SU-DHL-6 (cell line): Measurements from ENCODE around the gene GPHN.

Source experiments
- H2AFZ ChIP-seq: fragments of 200-600 bp; sonication (generic); 2 replicates; pipeline ENCODE4 v1.6.1; 2014; ENCODE audit warnings: low read depth, mild to moderate bottlenecking, moderate library complexity, mixed read lengths, antibody characterized with exemption, low read length; ENCODE audit not compliant: severe bottlenecking
- H3F3A ChIP-seq: fragments of 200-600 bp; shearing (Covaris generic); 2 replicates; pipeline ENCODE4 v1.6.0; 2016; ENCODE audit warnings: antibody characterized with exemption, mild to moderate bottlenecking; ENCODE audit not compliant: insufficient read depth
- H3K27ac ChIP-seq: fragments of 200-600 bp; sonication (generic); 2 replicates; pipeline ENCODE4 v1.5.1; 2016; ENCODE audit warnings: low read depth, mild to moderate bottlenecking, low read length, moderate library complexity, mixed read lengths
- H3K27me3 ChIP-seq: fragments of 200-600 bp; sonication (generic), shearing (Covaris generic); 2 replicates; pipeline ENCODE4 v1.6.0; 2014; ENCODE audit warnings: mild to moderate bottlenecking, low read length
- H3K36me3 ChIP-seq: fragments of 200-600 bp; sonication (generic); 2 replicates; pipeline ENCODE4 v1.6.1; 2014; ENCODE audit warnings: mild to moderate bottlenecking, low read length, mixed read lengths
- H3K4me2 ChIP-seq: fragments of 300-600, 200-600 bp; shearing (Covaris generic), sonication (generic); 2 replicates; pipeline ENCODE4 v1.6.0; 2014; ENCODE audit warnings: low read length, low read depth, mild to moderate bottlenecking; ENCODE audit not compliant: poor library complexity, severe bottlenecking
- H3K4me3 ChIP-seq: fragments of 200-600 bp; sonication (generic); 2 replicates; pipeline ENCODE4 v1.5.1; 2014; ENCODE audit warnings: antibody characterized with exemption, low read length, mild to moderate bottlenecking, mixed read lengths; ENCODE audit not compliant: insufficient read depth, poor library complexity, severe bottlenecking
- H3K79me2 ChIP-seq: fragments of 200-600 bp; sonication (generic); 2 replicates; pipeline ENCODE4 v1.6.1; 2014; ENCODE audit warnings: mild to moderate bottlenecking, low read length, moderate library complexity; ENCODE audit not compliant: insufficient read depth
- H3K9ac ChIP-seq: fragments of 200-600 bp; sonication (generic); 2 replicates; pipeline ENCODE4 v1.7.0; 2014; ENCODE audit warnings: mild to moderate bottlenecking, low read length
- H3K9me2 ChIP-seq: fragments of 200-600 bp; sonication (generic); replicated peaks from 2 replicates; pipeline ENCODE4 v1.6.1; 2014; ENCODE audit warnings: low read length; ENCODE audit not compliant: insufficient read depth
- H3K9me3 ChIP-seq: fragments of 200-600 bp; sonication (generic); 2 replicates; pipeline ENCODE4 v1.6.1; 2014; ENCODE audit warnings: low read length, mixed read lengths; ENCODE audit not compliant: insufficient read depth
- H4K20me1 ChIP-seq: fragments of 200-600 bp; sonication (generic); 2 replicates; pipeline ENCODE4 v1.6.1; 2014; ENCODE audit warnings: low read depth, mild to moderate bottlenecking, antibody characterized with exemption, low read length, moderate library complexity, mixed read lengths
- CTCF ChIP-seq: fragments of 200-600 bp; sonication (generic); IDR thresholded peaks from one replicate; pipeline ENCODE4 v1.5.1; 2017; ENCODE audit warnings: antibody characterized with exemption, mild to moderate bottlenecking, low read length, moderate library complexity; ENCODE audit not compliant: insufficient read depth, poor library complexity, severe bottlenecking
- EZH2phosphoT487 ChIP-seq: fragments of 200-600 bp; sonication (generic), shearing (Covaris generic); conservative IDR thresholded peaks from 2 replicates; pipeline ENCODE4 v1.6.1; 2018; ENCODE audit warnings: mild to moderate bottlenecking, antibody characterized with exemption, low read length, moderate library complexity, mixed read lengths

Gene GPHN

GRCh38 chr14:66696326-66696725 is 188.4 kb downstream of the GPHN start:
- no peaks in the 10 kb centered on the region for H3K79me2 ChIP-seq
- no peak overlapping the region for H3K4me3 ChIP-seq
- no peaks in the 10 kb centered on the region for H3K36me3 ChIP-seq
- H3F3A ChIP-seq: no peaks in the 10 kb centered on the region
- no peaks in the 10 kb centered on the region for H3K27me3 ChIP-seq
- H3K9me3 ChIP-seq: no peaks in the 10 kb centered on the region
- no peaks in the 10 kb centered on the region for H4K20me1 ChIP-seq
- H2AFZ ChIP-seq: no peak overlapping the region
- no peaks in the 10 kb centered on the region for H3K9me2 ChIP-seq
- no peak overlapping the region for H3K27ac ChIP-seq
- no peak overlapping the region for H3K4me2 ChIP-seq
- no peak overlapping the region for H3K9ac ChIP-seq
- TF ChIP-seq EZH2phosphoT487: no peak

GRCh38 chr14:66698503-66698902 is 190.6 kb downstream of the GPHN start:
- Histone ChIP-seq H4K20me1 (no peaks in the 10 kb centered on the region), H3K27me3 (no peaks in the 10 kb centered on the region), H3K9ac (no peak overlapping the region), H3F3A (no peaks in the 10 kb centered on the region), H3K4me3 (no peak overlapping the region), H2AFZ (no peak overlapping the region), H3K9me2 (no peaks in the 10 kb centered on the region), H3K9me3 (no peaks in the 10 kb centered on the region), H3K27ac (no peak overlapping the region), H3K79me2 (no peaks in the 10 kb centered on the region), H3K36me3 (no peaks in the 10 kb centered on the region), H3K4me2 (no peak overlapping the region)
- TF ChIP-seq EZH2phosphoT487: no peak
- no peak for TF ChIP-seq CTCF

- H3K36me3 ChIP-seq: no peaks in the 10 kb centered on the region
- H3K27me3 ChIP-seq: no peaks in the 10 kb centered on the region
- H3K9me3 ChIP-seq: no peaks in the 10 kb centered on the region
- H4K20me1 ChIP-seq: no peaks in the 10 kb centered on the region
- H3K27ac ChIP-seq: no peak overlapping the region
- H3K79me2 ChIP-seq: no peaks in the 10 kb centered on the region
- H3K9ac ChIP-seq: no peak overlapping the region
- H2AFZ ChIP-seq: no peak overlapping the region
- H3K4me3 ChIP-seq: no peak overlapping the region
- H3K4me2 ChIP-seq: no peak overlapping the region
- no peaks in the 10 kb centered on the region for H3K9me2 ChIP-seq
- H3F3A ChIP-seq: no peaks in the 10 kb centered on the region
- no peak for TF ChIP-seq CTCF
- no peak for TF ChIP-seq EZH2phosphoT487
These were observed 193.9 kb downstream of the GPHN start for GRCh38 chr14:66701813-66702212.

- Histone ChIP-seq H3K9me2 (no peaks in the 10 kb centered on the region), H3K27ac (no peak overlapping the region), H2AFZ (no peak overlapping the region), H4K20me1 (no peaks in the 10 kb centered on the region), H3K4me2 (no peak overlapping the region), H3K79me2 (no peaks in the 10 kb centered on the region), H3K36me3 (no peaks in the 10 kb centered on the region), H3K27me3 (no peaks in the 10 kb centered on the region), H3K9ac (no peak overlapping the region), H3K9me3 (no peaks in the 10 kb centered on the region), H3F3A (no peaks in the 10 kb centered on the region), H3K4me3 (no peak overlapping the region)
- TF ChIP-seq EZH2phosphoT487 (no peak), CTCF (no peak)
These were observed 200.3 kb downstream of the GPHN start for GRCh38 chr14:66708267-66708666.
